T47D (cell line): ENCODE data around the gene ACTL6B.

Experiments used
- DNase-seq, 2 experiments: peaks; one replicate each; pipeline versions ENCODE4 v3.0.0 to v3.0.0-alpha.2; 2011 to 2012; ENCODE audit warnings: low read depth in 1 of 2, low spot score in 1 of 2
- JUND ChIP-seq: IDR thresholded peaks from 2 replicates; pipeline ENCODE4 v1.6.1; 2012; ENCODE audit warnings: low read depth
- in situ Hi-C: cut with HindIII; loops from 2 replicates; pipeline ENCODE4 v1.10.0; 2016; ENCODE audit warnings: low sequenced_read_pairs, low pct_unique_long_range_greater_than_20kb

ACTL6B gene

DNA sequence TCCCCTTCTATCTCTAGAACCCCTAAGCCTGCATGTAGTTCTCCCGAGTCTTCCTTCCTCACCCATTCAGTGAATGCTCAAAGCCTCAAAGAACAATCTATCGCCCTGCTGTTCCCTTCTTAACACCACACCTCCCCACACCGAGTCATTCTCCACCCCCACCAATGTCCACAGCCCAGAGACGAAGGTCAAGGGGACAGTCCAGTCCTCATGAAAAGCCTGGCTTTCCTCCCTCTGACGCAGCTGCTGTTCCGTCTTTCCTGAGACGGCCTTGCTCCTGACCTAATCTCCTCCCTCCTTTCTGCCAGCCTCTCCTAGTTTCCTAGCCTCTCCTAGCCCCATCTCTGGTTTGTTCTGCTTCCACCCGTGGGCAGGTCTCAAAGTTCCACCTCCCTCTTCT is 34.7 kb downstream of the ACTL6B start:
- TF ChIP-seq JUND = no peak
- no peak for DNase-seq
- in situ Hi-C loops = no loop called here

DNA sequence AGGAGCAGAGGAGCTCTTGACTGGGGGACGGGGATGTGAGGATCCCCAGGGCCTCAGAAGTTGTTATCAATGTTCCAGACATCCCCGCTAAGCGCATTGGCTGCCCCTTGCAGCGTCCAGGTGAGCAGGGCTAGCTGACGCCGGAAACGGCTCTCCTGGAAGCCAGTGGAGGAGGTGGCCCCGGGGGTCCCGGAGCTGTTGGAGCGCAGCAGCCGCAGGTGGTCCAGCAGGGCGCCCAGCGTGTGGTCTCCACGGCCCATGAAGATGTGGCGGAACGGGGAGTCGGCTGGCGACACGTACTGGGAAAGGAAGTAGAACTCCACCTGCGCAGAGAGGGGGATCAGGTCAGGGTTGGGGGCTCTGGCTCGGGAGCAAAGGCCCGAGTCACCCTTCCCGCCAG is 35.4 kb downstream of the ACTL6B start:
- DNase-seq = no peak
- TF ChIP-seq JUND = no peak
- in situ Hi-C loops = no loop called here

DNA sequence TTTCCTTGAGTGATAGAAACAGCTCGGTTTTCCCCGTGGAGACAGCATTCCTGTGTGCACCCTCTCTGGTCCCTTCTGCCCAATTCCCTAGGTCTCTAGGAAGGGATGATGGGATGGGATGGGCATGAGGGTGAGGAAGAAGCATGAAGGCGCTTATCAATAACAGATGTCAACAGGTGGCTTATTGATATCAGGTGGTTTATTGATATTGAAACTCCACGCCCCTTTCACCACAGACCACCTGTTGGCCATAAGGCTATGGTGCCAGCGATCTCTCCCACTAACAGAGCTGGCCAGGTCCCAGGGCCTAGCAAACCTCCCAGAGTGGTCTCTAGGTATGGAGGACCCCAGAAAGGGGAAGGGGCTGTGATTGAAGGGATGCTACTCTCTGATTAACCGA is 36.0 kb downstream of the ACTL6B start:
- no peak for TF ChIP-seq JUND
- in situ Hi-C loops = no loop called here
- DNase-seq = no peak

DNA sequence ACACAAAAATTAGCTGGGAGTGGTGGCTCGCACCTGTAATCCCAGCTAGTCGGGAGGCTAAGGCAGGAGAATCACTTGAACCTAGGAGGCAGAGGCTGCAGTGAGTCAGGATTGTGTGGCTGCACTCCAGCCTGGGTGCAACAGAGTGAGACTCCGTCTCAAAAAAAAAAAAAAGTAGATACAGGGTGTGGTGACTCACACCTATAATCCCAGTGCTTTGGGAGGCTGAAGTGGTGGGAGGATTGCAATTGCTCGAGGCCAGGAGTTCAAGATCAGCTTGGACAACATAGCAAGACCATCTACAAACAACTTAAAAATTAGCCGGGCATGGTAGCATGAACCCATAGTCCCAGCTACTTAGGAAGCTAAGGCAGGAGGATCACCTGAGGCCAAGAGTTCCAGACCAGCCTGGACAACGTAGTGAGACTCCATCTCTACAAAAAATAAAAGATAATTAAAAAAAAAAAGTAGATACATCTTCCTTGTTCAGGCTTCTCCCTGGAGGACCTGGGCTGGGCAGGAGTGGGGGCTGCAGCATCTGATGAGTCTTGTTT is 41.9 kb downstream of the ACTL6B start:
- no peak for TF ChIP-seq JUND
- in situ Hi-C loops = no loop called here
- no peak for DNase-seq

DNA sequence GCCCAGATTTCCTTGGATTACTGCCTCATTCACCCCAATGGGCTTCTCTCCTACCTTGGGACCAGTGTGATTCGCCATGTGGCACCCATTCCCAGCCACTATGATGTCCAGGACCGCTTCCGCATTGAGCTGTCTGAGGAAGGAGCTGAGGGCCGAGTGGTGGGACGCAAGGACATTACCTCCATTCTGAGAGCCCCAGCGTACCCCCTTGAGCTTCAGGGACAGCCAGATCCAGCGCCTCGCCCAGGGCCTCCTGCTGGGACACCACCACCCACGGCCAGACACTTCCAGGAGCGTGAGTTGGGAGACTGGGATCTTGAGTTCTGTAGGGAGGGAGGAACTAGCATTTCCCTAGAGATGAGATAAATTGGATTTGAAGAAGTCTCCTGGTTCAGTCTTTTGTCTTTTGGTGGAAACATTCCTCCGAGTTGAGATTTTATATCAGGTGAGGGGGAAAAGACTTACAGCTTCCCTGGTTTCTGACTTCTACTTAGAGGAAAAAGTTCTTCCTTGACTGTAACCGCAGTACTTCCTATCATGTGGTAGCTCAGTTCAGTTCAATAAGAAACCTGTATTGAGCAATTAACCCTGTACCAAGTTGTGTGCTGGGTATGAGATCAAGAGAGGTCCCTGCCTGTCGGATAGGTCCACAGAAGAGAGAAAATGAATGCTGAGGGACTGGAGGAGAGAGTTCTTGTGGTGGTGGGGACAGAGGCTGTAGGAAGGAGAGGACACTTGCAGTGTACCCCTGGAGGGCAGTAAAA is 42.7 kb downstream of the ACTL6B start:
- in situ Hi-C loops = no loop called here
- DNase-seq = no peak
- TF ChIP-seq JUND = no peak

DNA sequence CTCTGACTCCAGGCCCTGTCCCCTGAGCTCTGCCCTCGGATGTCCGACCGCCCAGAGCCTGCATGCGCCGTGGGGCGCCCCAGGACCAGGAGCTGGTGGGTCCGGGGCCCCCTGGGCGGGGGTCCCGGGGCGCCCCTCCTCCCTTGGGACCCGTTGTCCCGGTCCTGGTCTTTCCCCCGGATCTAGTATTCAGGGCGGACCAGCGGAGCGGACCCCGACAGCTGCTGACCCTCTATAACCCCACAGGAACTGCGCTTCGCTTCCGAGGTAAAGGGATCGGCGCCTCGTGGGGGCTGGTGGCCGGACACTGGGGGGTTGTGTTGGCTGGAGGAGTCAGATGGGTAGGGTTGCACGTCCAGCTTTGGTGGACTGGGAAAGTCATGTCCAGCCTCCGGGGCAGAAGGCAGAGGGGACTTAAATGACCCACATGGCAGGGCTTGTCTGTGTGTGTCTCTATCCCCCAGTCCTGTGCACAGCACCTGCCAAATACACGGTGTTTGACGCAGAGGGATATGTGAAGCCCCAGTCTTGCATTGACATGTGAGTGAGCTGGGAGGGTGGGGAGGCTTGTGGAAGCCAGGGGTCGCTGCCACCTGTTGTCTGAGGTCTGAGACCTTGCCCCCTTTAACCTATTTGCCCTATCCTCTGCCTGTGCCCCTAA is 43.4 kb downstream of the ACTL6B start:
- no peak for DNase-seq
- TF ChIP-seq JUND = no peak
- in situ Hi-C loops = no loop called here

DNA sequence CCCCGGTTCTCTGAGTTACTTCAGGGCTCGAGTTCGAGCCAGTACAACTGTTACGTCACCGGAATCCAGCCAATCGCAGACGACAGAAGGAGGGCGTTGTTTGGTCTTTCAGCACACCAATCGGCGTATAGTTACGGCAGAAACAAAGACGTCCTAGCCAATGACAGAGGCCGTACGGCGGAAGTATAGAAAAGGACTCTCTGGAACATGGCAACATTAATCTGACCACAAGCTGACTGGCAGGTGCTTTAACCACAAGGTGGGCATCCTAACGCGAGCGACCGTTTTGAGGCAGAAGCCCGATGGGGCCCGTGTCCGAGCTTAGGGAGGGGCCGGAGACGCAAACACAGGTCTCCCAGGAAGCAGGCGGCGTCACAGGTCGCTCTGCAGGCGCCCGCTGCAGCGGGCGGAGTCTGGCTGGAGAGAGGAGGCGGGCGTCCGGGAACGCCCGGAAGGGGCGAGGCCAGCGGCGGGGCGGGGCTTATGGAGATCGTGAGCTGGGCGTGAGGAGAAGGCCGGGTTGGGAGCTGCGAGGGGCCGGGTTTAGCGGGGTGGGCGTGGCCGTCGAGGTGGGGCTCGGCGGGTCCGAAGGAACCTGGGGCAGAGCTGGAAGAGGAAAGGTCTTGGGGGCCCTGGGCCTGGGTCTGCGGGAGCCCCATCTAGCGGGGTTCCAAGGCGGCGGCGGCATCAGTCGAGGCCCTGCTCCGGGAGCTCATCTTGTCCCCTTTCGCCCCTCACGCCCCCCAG is 44.1 kb downstream of the ACTL6B start, which contains the start of gene MOSPD3:
Gene MOSPD3, plus strand, starts transcription at position 558 of the 747 bp plus-strand sequence. CDS start 252 bp downstream, outside the sequence.
- in situ Hi-C loops = no loop called here
- TF ChIP-seq JUND = no peak
- peak; percentile 97 to 98 for DNase-seq

DNA sequence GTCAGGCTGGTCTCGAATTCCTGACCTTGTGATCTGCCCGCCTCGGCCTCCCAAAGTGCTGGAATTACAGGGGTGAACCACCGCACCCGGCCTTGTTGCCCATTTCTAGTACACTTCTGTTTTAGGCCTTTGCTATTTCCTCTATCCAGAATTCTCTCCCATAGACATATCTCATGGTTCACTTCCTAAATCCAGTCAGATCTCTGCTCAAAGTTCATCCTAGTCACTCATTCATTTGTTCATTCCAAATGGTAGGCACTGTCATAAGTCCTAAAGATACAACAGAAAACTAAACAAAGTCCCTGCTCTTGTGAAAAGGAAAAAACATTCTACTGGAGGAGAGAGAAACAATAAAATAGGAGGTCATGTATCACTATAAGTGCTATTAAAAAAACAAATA is 46.3 kb downstream of the ACTL6B start:
- no peak for DNase-seq
- in situ Hi-C loops = no loop called here
- TF ChIP-seq JUND = no peak

DNA sequence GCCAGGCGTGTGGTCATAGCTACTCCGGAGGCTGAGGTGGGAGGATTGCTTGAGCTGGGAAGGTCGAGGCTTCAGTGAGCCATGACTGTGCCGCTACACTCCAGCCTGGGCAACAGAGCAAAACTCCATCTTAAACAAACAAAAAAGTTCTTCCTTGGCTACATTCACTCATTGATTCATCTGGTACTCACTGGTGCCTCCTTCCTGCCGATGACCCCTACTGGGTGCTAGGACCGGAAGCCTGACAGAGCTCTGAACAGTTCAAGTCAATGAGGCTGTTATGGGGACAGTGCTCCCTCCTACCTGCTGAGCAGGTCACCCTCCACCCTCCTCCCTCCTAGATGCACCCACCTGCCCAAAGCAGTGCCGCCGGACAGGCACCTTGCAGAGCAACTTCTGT is 49.1 kb downstream of the ACTL6B start:
- TF ChIP-seq JUND = no peak
- no peak for DNase-seq
- in situ Hi-C loops = no loop called here

DNA sequence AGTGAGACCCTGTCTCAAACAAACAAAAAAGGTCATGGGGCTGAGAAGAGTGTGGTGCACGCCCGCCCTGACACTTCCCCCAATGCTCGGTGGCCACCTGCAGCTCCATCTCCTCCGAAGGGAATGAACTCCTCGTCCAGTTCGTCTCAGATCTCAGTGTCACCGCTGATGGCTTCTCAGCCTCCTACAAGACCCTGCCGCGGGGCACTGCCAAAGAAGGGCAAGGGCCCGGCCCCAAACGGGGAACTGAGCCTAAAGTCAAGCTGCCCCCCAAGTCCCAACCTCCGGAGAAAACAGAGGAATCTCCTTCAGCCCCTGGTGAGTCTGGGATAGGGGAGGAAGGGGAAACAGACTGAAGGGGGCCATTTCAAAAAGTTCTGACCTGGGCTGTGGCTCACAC is 49.9 kb downstream of the ACTL6B start:
- in situ Hi-C loops = no loop called here
- DNase-seq = no peak
- TF ChIP-seq JUND = no peak

DNA sequence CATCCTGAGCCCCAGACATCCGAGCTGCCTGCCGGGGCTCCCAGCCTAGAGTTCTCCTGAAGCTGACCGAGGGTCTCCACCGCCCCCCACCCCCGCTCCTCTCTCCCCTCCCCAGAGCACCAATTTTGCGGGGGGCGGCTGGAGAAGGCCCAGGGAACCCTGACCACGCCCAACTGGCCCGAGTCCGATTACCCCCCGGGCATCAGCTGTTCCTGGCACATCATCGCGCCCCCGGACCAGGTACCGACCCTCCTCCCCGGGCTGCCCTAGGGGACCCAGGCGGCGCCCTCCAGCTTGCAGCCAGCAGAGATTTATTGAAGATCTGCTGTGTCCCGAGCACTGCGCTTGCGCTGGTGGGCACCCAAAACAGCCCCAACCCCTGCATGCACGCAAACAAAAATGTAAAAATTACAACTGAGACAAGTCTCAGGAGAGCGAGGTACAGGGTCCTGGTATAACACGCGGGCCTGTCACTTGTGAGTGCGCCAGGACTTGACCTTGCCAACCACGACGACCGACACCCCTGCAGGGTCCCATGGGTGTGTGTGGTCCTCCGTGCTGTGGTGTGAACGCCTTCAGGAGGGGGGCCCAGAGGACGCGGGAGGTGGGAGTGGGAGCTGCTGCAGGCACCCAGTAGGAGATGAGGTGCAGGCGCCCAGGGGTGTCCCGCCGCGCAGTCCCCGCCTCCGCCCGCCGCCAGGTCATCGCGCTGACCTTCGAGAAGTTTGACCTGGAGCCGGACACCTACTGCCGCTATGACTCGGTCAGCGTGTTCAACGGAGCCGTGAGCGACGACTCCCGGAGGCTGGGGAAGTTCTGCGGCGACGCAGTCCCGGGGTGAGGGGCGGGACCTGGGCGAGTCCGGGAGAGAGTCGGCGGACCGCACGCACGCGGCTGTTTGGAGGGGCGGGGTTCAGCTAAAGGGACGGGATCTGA is 51.0 kb downstream of the ACTL6B start:
- TF ChIP-seq JUND = no peak
- in situ Hi-C loops = no loop called here
- DNase-seq = no peak
